CD4-positive, alpha-beta T cell (primary cell): ENCODE measurements around the gene RNF175. TPM values are rescaled to one million over a fixed set of nuclear protein-coding genes. Genes with fewer than 3 reads are reported as not detected.

Source experiments
- ATAC-seq: fragments of 200-7000 bp; cut with Tn5 transposase; one replicate; pipeline ENCODE4 v1.10.0; 2022; ENCODE audit warnings: mild to moderate bottlenecking; ENCODE audit not compliant: poor library complexity
- CTCF ChIA-PET: fragments of 350-600 bp; sonication (Branson Sonifier 250); formaldehyde crosslinking; loops from one replicate; lab custom pipeline; 2021; ENCODE audit warnings: antibody characterized with exemption, inconsistent platforms; lab: Charles Lee
- POLR2A ChIA-PET: fragments of 350-600 bp; sonication (Branson Sonifier 250); formaldehyde crosslinking; loops from one replicate; lab custom pipeline; 2021; ENCODE audit warnings: antibody characterized with exemption, inconsistent platforms; lab: Charles Lee
- DNase-seq, 14 experiments: peaks; one replicate each; pipeline ENCODE4 v3.0.0-alpha.2; 2013 to 2020; ENCODE audit warnings: mixed read lengths in 2 of 14
- H3K27ac ChIP-seq, 2 donors: one replicate each; pipeline versions ENCODE4 v1.5.1 to v1.7.0; 2013; ENCODE audit warnings: low read length in 2 of 2, low read depth in 1 of 2, mild to moderate bottlenecking in 1 of 2
- H3K27me3 ChIP-seq, 2 experiments: 1 replicate in 1 of 2; 2 replicates in 1 of 2; pipeline versions ENCODE4 v1.6.1 to v1.7.0; 2013; ENCODE audit warnings: low read length in 2 of 2, control low read depth in 1 of 2, mild to moderate bottlenecking in 1 of 2, moderate library complexity in 1 of 2; ENCODE audit not compliant: insufficient read depth in 2 of 2, control insufficient read depth in 1 of 2
- H3K36me3 ChIP-seq: one replicate; pipeline ENCODE4 v1.6.1; 2013; ENCODE audit warnings: low read length, control low read depth; ENCODE audit not compliant: insufficient read depth
- H3K4me1 ChIP-seq: one replicate; pipeline ENCODE4 v1.6.1; 2013; ENCODE audit warnings: low read length, control low read depth; ENCODE audit not compliant: insufficient read depth
- H3K4me3 ChIP-seq: one replicate; pipeline ENCODE4 v1.5.1; 2013; ENCODE audit warnings: mild to moderate bottlenecking, low read length, moderate library complexity
- H3K9me3 ChIP-seq, 2 experiments: 1 replicate in 1 of 2; 2 replicates in 1 of 2; pipeline versions ENCODE4 v1.6.1 to v1.7.0; 2013; ENCODE audit warnings: low read length in 2 of 2, mild to moderate bottlenecking in 2 of 2, control low read depth in 1 of 2, moderate library complexity in 1 of 2; ENCODE audit not compliant: control insufficient read depth in 1 of 2, insufficient read depth in 1 of 2
- H3K27ac Mint-ChIP-seq: one replicate; pipeline ENCODE4 v1.8.0; 2020; ENCODE audit warnings: mixed read lengths
- H3K27me3 Mint-ChIP-seq: one replicate; pipeline ENCODE4 v1.8.0; 2021; ENCODE audit warnings: mixed read lengths
- H3K36me3 Mint-ChIP-seq: one replicate; pipeline ENCODE4 v1.8.0; 2021; ENCODE audit warnings: low read depth, mixed read lengths
- H3K4me1 Mint-ChIP-seq: one replicate; pipeline ENCODE4 v1.8.0; 2021; ENCODE audit warnings: low read depth, mixed read lengths
- H3K4me3 Mint-ChIP-seq: one replicate; pipeline ENCODE4 v1.8.0; 2020; ENCODE audit warnings: mild to moderate bottlenecking, mixed read lengths
- H3K9me3 Mint-ChIP-seq: one replicate; pipeline ENCODE4 v1.8.0; 2020; ENCODE audit warnings: mixed read lengths
- CTCF ChIP-seq: fragments of 200-600 bp; IDR thresholded peaks from one replicate; pipeline ENCODE4 v1.8.0; 2022; ENCODE audit warnings: antibody characterized with exemption, mild to moderate bottlenecking
- intact Hi-C, 2 experiments: fragments of 100-400 bp; cut with DNase I in 1 of 2; cut with micrococcal nuclease in 1 of 2; formaldehyde crosslinking; loops; one replicate each; pipeline versions ENCODE4 v1.15.1 to v1.9.0; 2023 to 2025; cut with DNase I, micrococcal nuclease
- total RNA-seq, 174 experiments: library from RNA in 2 of 174; stranded (reverse) in 2 of 174; gene quantifications; one replicate each; pipeline ENCODE4 v1.2.3 and lab custom pipeline; 2021 to 2026

RNF175 gene
- total RNA-seq, 2 experiments from 2014 or later, result 1.4 to 1.8 TPM

- H3K36me3 Mint-ChIP-seq, result no peaks in the 10 kb centered on the region
- Histone ChIP-seq H3K9me3 (peaks cover 0 to 42% of the 10 kb centered on the region in 2 experiments), H3K4me1 (peaks cover 48% of the 10 kb centered on the region), H3K36me3 (no peaks in the 10 kb centered on the region), H3K4me3 (peak overlapping the region; percentile 36), H3K27me3 (peaks cover 53 to 64% of the 10 kb centered on the region in 2 experiments), H3K27ac (no peak overlapping the region)
- peak overlapping the region; percentile 81 for H3K4me3 Mint-ChIP-seq
- H3K27ac Mint-ChIP-seq, result no peak overlapping the region
- H3K27me3 Mint-ChIP-seq, result peaks cover 98% of the 10 kb centered on the region
- H3K4me1 Mint-ChIP-seq, result peaks cover 46% of the 10 kb centered on the region
- no peaks in the 10 kb centered on the region for H3K9me3 Mint-ChIP-seq
- POLR2A ChIA-PET, result no interaction called here
- DNase-seq, result no peak
- CTCF ChIA-PET, result no interaction called here
- intact Hi-C loops, result loop anchor here in 1 of 2 experiments (5.0 kb wide), 1 partner anchor 555 kb away; no protein-coding TSS in a partner anchor
- no peak for TF ChIP-seq CTCF
- ATAC-seq, result peak; percentile 9
Observed at GRCh38 chr4:153792618-153793247, 32.9 kb upstream of the RNF175 start.

- Histone ChIP-seq H3K27ac (no peak overlapping the region), H3K27me3 (peaks cover 59 to 72% of the 10 kb centered on the region in 2 experiments), H3K4me3 (peak overlapping the region; percentile 36), H3K36me3 (no peaks in the 10 kb centered on the region), H3K4me1 (peaks cover 48% of the 10 kb centered on the region), H3K9me3 (peaks cover 0 to 42% of the 10 kb centered on the region in 2 experiments)
- POLR2A ChIA-PET, result no interaction called here
- CTCF ChIA-PET, result no interaction called here
- DNase-seq (peak in 4 of 14 experiments; percentile 10 to 36 (median 32)), ATAC-seq (peak; percentile 20)
- no peak for TF ChIP-seq CTCF
- intact Hi-C loops, result loop anchor here in 1 of 2 experiments (5.0 kb wide), 1 partner anchor 555 kb away; no protein-coding TSS in a partner anchor
- Mint-ChIP-seq H3K36me3 (no peaks in the 10 kb centered on the region), H3K9me3 (no peaks in the 10 kb centered on the region), H3K27ac (no peak overlapping the region), H3K27me3 (peaks cover 98% of the 10 kb centered on the region), H3K4me3 (peak overlapping the region; percentile 81), H3K4me1 (peaks cover 46% of the 10 kb centered on the region)
Observed at GRCh38 chr4:153791746-153792617, 32.2 kb upstream of the RNF175 start.

- peak overlapping the region; percentile 81 for H3K4me3 Mint-ChIP-seq
Observed at GRCh38 chr4:153790962-153791551, 31.2 kb upstream of the RNF175 start.

More at GRCh38 chr4:153790962-153791551, 31.2 kb upstream of the RNF175 start:
- intact Hi-C loops, result loop anchor here in 1 of 2 experiments (5.0 kb wide), 1 partner anchor 556 kb away; no protein-coding TSS in a partner anchor
- peaks cover 98% of the 10 kb centered on the region for H3K27me3 Mint-ChIP-seq
- ChIA-PET POLR2A (no interaction called here), CTCF (no interaction called here)
- Histone ChIP-seq H3K4me3 (peak overlapping the region; percentile 30), H3K9me3 (peaks cover 0 to 42% of the 10 kb centered on the region in 2 experiments), H3K27me3 (peaks cover 64 to 79% of the 10 kb centered on the region in 2 experiments), H3K27ac (no peak overlapping the region), H3K36me3 (no peaks in the 10 kb centered on the region), H3K4me1 (peaks cover 48% of the 10 kb centered on the region)
- no peak overlapping the region for H3K27ac Mint-ChIP-seq
- no peak for TF ChIP-seq CTCF
- ATAC-seq (peak; percentile 48), DNase-seq (peak in 5 of 14 experiments; percentile 23 to 42 (median 30))
- no peaks in the 10 kb centered on the region for H3K9me3 Mint-ChIP-seq
- H3K36me3 Mint-ChIP-seq, result no peaks in the 10 kb centered on the region
- peaks cover 46% of the 10 kb centered on the region for H3K4me1 Mint-ChIP-seq
